Measurements from ENCODE around the gene NDUFB3.

NDUFB3 gene

DNA sequence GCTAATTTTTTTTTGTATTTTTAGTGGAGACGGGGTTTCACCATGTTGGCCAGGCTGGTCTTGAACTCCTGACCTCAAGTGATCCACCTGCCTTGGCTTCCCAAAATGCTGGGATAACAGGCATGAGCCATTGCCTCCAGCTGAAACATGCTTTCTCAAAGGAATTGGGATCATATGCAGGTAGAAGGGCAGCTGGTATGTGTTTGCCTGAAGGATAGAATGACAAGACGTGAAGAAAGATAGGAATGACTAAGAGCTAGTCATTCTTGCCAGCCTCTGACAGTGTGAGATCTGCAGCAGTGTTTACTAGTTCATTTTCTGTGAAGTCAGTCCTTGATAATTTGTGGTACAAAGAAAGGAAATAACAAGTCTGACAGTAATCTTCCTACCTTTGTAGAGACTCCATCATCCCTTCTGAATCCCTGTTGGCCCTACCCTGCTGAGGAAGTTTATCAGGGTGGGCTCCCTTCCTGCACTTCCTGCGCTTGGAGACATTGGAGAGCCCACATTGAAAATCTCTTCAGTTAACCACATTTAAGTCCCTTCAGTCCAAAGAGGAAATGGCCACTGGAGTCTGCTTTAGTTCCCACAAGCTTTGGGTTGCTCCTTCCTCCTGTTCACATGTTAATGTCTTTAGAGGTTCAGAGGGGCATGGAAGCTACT is 58.9 kb downstream of the NDUFB3 start:
- no peak for DNase-seq

GRCh38 chr2:201132518-201132917 is 60.7 kb downstream of the NDUFB3 start:
- no peak for DNase-seq
